C4-2B (cell line): ENCODE measurements around the gene ZNF195.
"Not testable (repeated sequence)": the region's sequence is repeated elsewhere in the genome, so short reads cannot be mapped to it uniquely, and the experiment has no call there.

Source experiments
- ZFX ChIP-seq: fragments of 450-650 bp; IDR thresholded peaks from 2 replicates; pipeline ENCODE4 v1.6.1; 2017
- TF ChIP-seq, protein P1 (sequence below): fragments of 450-650 bp; conservative IDR thresholded peaks from 2 replicates; pipeline ENCODE4 v1.5.1; 2017; ENCODE audit warnings: mild to moderate bottlenecking

DNA sequence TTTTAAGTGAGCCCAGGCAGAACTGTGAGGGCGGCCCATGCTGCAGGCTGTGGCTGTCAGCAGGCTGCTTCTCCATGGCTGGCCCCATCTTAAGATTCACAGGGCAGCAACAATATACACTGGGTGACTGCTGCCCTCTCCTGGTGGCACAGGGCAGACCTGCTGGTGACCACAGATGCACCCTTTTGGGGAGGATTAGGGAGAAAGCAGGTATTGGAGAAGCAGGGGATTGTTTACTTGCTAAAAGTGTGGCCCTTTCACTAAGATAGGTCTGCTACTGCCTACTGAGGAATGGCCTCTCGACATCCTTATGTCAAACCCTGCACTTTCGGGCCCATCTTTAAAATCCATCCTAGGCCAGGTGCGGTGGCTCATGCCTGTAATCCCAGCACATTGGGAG lies 38.1 kb upstream of the ZNF195 start:
- TF ChIP-seq, protein P1, sequence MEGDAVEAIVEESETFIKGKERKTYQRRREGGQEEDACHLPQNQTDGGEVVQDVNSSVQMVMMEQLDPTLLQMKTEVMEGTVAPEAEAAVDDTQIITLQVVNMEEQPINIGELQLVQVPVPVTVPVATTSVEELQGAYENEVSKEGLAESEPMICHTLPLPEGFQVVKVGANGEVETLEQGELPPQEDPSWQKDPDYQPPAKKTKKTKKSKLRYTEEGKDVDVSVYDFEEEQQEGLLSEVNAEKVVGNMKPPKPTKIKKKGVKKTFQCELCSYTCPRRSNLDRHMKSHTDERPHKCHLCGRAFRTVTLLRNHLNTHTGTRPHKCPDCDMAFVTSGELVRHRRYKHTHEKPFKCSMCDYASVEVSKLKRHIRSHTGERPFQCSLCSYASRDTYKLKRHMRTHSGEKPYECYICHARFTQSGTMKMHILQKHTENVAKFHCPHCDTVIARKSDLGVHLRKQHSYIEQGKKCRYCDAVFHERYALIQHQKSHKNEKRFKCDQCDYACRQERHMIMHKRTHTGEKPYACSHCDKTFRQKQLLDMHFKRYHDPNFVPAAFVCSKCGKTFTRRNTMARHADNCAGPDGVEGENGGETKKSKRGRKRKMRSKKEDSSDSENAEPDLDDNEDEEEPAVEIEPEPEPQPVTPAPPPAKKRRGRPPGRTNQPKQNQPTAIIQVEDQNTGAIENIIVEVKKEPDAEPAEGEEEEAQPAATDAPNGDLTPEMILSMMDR = peak; percentile 69
- not testable (repeated sequence) for TF ChIP-seq ZFX
